Measurements from ENCODE around the gene SEMA4D. TPM values are rescaled to one million over a fixed set of nuclear protein-coding genes. Genes with fewer than 3 reads are reported as not detected.

The SEMA4D gene
- total and polyA plus RNA-seq, 2 of the 13 experiments (the other 11 are each of a cell fraction or from before 2014, with no cell fraction given): 0.13 to 0.16 TPM

GRCh38 chr9:89350988-89351557 is 146.8 kb downstream of the SEMA4D start (continued):
- TF ChIP-seq SKIL (CRISPR knock-in tag; IDR thresholded peaks at IDR 0.05; ENCODE audit: borderline replicate concordance) (peak; percentile 69; the same call in 1 of the 2 replicates), ZNF331 (CRISPR knock-in tag; IDR thresholded peaks at IDR 0.05) (peak; percentile 92), ZBTB42 (CRISPR knock-in tag; IDR thresholded peaks at IDR 0.05) (peak; percentile 98), ZNF431 (CRISPR knock-in tag; IDR thresholded peaks at IDR 0.05; ENCODE audit: borderline replicate concordance, low read depth) (peak; percentile 85), IKZF5 (CRISPR knock-in tag; IDR thresholded peaks at IDR 0.05) (peak; percentile 86), ATF2 (CRISPR knock-in tag; IDR thresholded peaks at IDR 0.05) (peak; percentile 79; the same call in 1 of the 2 replicates), GABPB1 (CRISPR knock-in tag; IDR thresholded peaks at IDR 0.05) (peak; percentile 40; the same call in 1 of the 2 replicates), ZNF430 (CRISPR knock-in tag; IDR thresholded peaks at IDR 0.05) (no peak), CBX1 (IDR thresholded peaks at IDR 0.05; ENCODE audit: low read depth) (no peak), KDM5A (IDR thresholded peaks at IDR 0.05; ENCODE audit: borderline replicate concordance, low read length) (no peak), ZNF253 (CRISPR knock-in tag; IDR thresholded peaks at IDR 0.05; ENCODE audit: borderline replicate concordance) (no peak), ZNF121 (CRISPR knock-in tag; IDR thresholded peaks at IDR 0.05) (peak; percentile 26; the same call in 1 of the 2 replicates), GMEB1 (CRISPR knock-in tag; IDR thresholded peaks at IDR 0.05; ENCODE audit: borderline replicate concordance) (peak; percentile 35; the same call in 1 of the 2 replicates), ARNT2 (CRISPR knock-in tag; IDR thresholded peaks at IDR 0.05; ENCODE audit: low read depth) (0 out of 2 replicates have a peak, but pooled peaks have one; percentile 63), ZSCAN29 (CRISPR knock-in tag; conservative IDR thresholded peaks at IDR 0.05) (no peak), PITX1 (CRISPR knock-in tag; IDR thresholded peaks at IDR 0.05) (peak; percentile 58; the same call in 1 of the 2 replicates), ZNF839 (CRISPR knock-in tag; IDR thresholded peaks at IDR 0.05; ENCODE audit: borderline replicate concordance) (no peak), HMG20A (CRISPR knock-in tag; IDR thresholded peaks at IDR 0.05; ENCODE audit: borderline replicate concordance) (peak; percentile 85; the same call in 1 of the 2 replicates), MEF2D (CRISPR knock-in tag; IDR thresholded peaks at IDR 0.05) (peak; percentile 85), FOXP4 (CRISPR knock-in tag; IDR thresholded peaks at IDR 0.05) (peak; percentile 99), ZNF136 (CRISPR knock-in tag; IDR thresholded peaks at IDR 0.05; ENCODE audit: low read depth) (no peak)
